Large intestine (tissue), 3 donors: ENCODE data around the gene LRMDA. TPM values are rescaled to one million over a fixed set of nuclear protein-coding genes. Genes with fewer than 3 reads are reported as not detected.

Source experiments
- DNase-seq, 2 donors: peaks; one replicate each; pipeline versions ENCODE4 v3.0.0 to v3.0.0-alpha.2; 2013
- H3K27ac ChIP-seq: one replicate; pipeline ENCODE4 v1.5.1; 2013; ENCODE audit warnings: low read length
- H3K27me3 ChIP-seq: 2 replicates; pipeline ENCODE4 v1.6.1; 2013; ENCODE audit warnings: low read length; ENCODE audit not compliant: control insufficient read depth, insufficient read depth
- H3K36me3 ChIP-seq: 2 replicates; pipeline ENCODE4 v1.6.1; 2013; ENCODE audit warnings: low read length; ENCODE audit not compliant: control insufficient read depth, insufficient read depth
- H3K4me1 ChIP-seq: one replicate; pipeline ENCODE4 v1.6.1; 2013; ENCODE audit warnings: low read length; ENCODE audit not compliant: control insufficient read depth, insufficient read depth
- H3K4me3 ChIP-seq: one replicate; pipeline ENCODE4 v1.5.1; 2013; ENCODE audit warnings: low read length
- H3K9me3 ChIP-seq: one replicate; pipeline ENCODE4 v1.6.1; 2013; ENCODE audit warnings: mild to moderate bottlenecking, low read depth, low read length, moderate library complexity; ENCODE audit not compliant: control insufficient read depth
- WGBS: methylation state at CpG from one replicate; pipeline ENCODE4 v1.1.5; 2013; ENCODE audit warnings: low lambda C conversion rate; ENCODE audit not compliant: insufficient coverage; 5-methylcytosine and 5-hydroxymethylcytosine counted together
- polyA plus RNA-seq: library from polyadenylated mRNA; unstranded; fragments of 120-200 nt; gene quantifications from one replicate; pipeline ENCODE4 v1.2.1, GENCODE V29; 2013

Gene LRMDA
- polyA plus RNA-seq, 1 donor: 5.3 TPM

GRCh38 chr10:75464478-75465449 is 33.3 kb downstream of the LRMDA start:
- Histone ChIP-seq H3K27ac (peak overlapping the region; percentile 28), H3K36me3 (no peaks in the 10 kb centered on the region), H3K4me1 (peaks cover 12% of the 10 kb centered on the region), H3K27me3 (no peaks in the 10 kb centered on the region), H3K9me3 (no peaks in the 10 kb centered on the region), H3K4me3 (no peak overlapping the region)
- 73% methylated on average over 4 of the region's 10 CpGs for WGBS
- no peak for DNase-seq

- no CpG with 5 or more reads among the region's 6 CpGs for WGBS
- no peaks in the 10 kb centered on the region for H3K27me3 ChIP-seq
- H3K4me3 ChIP-seq: no peak overlapping the region
- H3K4me1 ChIP-seq: peaks cover 12% of the 10 kb centered on the region
- H3K9me3 ChIP-seq: no peaks in the 10 kb centered on the region
- H3K27ac ChIP-seq: no peak overlapping the region
- H3K36me3 ChIP-seq: no peaks in the 10 kb centered on the region
- no peak for DNase-seq
Measured at GRCh38 chr10:75465450-75465827, 34.0 kb downstream of the LRMDA start.

GRCh38 chr10:75466001-75466400 is 34.6 kb downstream of the LRMDA start:
- Histone ChIP-seq H3K27me3 (no peaks in the 10 kb centered on the region), H3K4me1 (peaks cover 17% of the 10 kb centered on the region), H3K36me3 (no peaks in the 10 kb centered on the region), H3K9me3 (no peaks in the 10 kb centered on the region), H3K4me3 (no peak overlapping the region), H3K27ac (peak overlapping the region; percentile 2)
- no CpG with 5 or more reads among the region's 4 CpGs for WGBS
- DNase-seq: no peak

- no peak for DNase-seq
- no peak overlapping the region for H3K4me3 ChIP-seq
- H3K9me3 ChIP-seq: no peaks in the 10 kb centered on the region
- no peak overlapping the region for H3K27ac ChIP-seq
- 100% methylated on average over 2 of the region's 6 CpGs for WGBS
- no peaks in the 10 kb centered on the region for H3K36me3 ChIP-seq
- H3K4me1 ChIP-seq: peaks cover 17% of the 10 kb centered on the region
- no peaks in the 10 kb centered on the region for H3K27me3 ChIP-seq
Measured at GRCh38 chr10:75466886-75467285, 35.5 kb downstream of the LRMDA start.

GRCh38 chr10:75468612-75469005 is 37.2 kb downstream of the LRMDA start:
- Histone ChIP-seq H3K36me3 (no peaks in the 10 kb centered on the region), H3K27ac (peak overlapping the region; percentile 48), H3K27me3 (no peaks in the 10 kb centered on the region), H3K9me3 (no peaks in the 10 kb centered on the region), H3K4me3 (no peak overlapping the region), H3K4me1 (peaks cover 17% of the 10 kb centered on the region)
- WGBS: no CpG with 5 or more reads among the region's 7 CpGs
- DNase-seq: no peak

- Histone ChIP-seq H3K27me3 (no peaks in the 10 kb centered on the region), H3K4me3 (no peak overlapping the region), H3K27ac (peak overlapping the region; percentile 48), H3K9me3 (no peaks in the 10 kb centered on the region), H3K4me1 (peaks cover 17% of the 10 kb centered on the region), H3K36me3 (no peaks in the 10 kb centered on the region)
- no CpG with 5 or more reads among the region's 3 CpGs for WGBS
- DNase-seq: peak; percentile 72 to 78
Measured at GRCh38 chr10:75469006-75469616, 37.7 kb downstream of the LRMDA start.

- H3K27me3 ChIP-seq: no peaks in the 10 kb centered on the region
- no peaks in the 10 kb centered on the region for H3K9me3 ChIP-seq
- H3K4me1 ChIP-seq: peaks cover 15% of the 10 kb centered on the region
- H3K36me3 ChIP-seq: no peaks in the 10 kb centered on the region
- no peak overlapping the region for H3K4me3 ChIP-seq
- no peak overlapping the region for H3K27ac ChIP-seq
- WGBS: 100% methylated on average over 1 of the region's 4 CpGs
- no peak for DNase-seq
Measured at GRCh38 chr10:75470901-75471300, 39.5 kb downstream of the LRMDA start.

- Histone ChIP-seq H3K36me3 (no peaks in the 10 kb centered on the region), H3K4me1 (peaks cover 15% of the 10 kb centered on the region), H3K4me3 (no peak overlapping the region), H3K27ac (no peak overlapping the region), H3K27me3 (no peaks in the 10 kb centered on the region), H3K9me3 (no peaks in the 10 kb centered on the region)
- DNase-seq: no peak
- no CpG with 5 or more reads among the region's 2 CpGs for WGBS
Measured at GRCh38 chr10:75472685-75473084, 41.3 kb downstream of the LRMDA start.

GRCh38 chr10:75474106-75474505 is 42.7 kb downstream of the LRMDA start:
- Histone ChIP-seq H3K9me3 (no peaks in the 10 kb centered on the region), H3K27ac (no peak overlapping the region), H3K4me3 (no peak overlapping the region), H3K4me1 (peaks cover 9% of the 10 kb centered on the region), H3K36me3 (no peaks in the 10 kb centered on the region), H3K27me3 (no peaks in the 10 kb centered on the region)
- no peak for DNase-seq

- no peaks in the 10 kb centered on the region for H3K27me3 ChIP-seq
- H3K4me3 ChIP-seq: no peak overlapping the region
- peaks cover 3% of the 10 kb centered on the region for H3K4me1 ChIP-seq
- H3K36me3 ChIP-seq: no peaks in the 10 kb centered on the region
- WGBS: 87% methylated on average over 3 of the region's 7 CpGs
- no peaks in the 10 kb centered on the region for H3K9me3 ChIP-seq
- DNase-seq: no peak
- no peak overlapping the region for H3K27ac ChIP-seq
Measured at GRCh38 chr10:75475460-75476182, 44.2 kb downstream of the LRMDA start.
